ENCODE results near the gene EFNA1.
"Not testable (repeated sequence)": the region's sequence is repeated elsewhere in the genome, so short reads cannot be mapped to it uniquely, and the experiment has no call there.

EFNA1 gene

DNA sequence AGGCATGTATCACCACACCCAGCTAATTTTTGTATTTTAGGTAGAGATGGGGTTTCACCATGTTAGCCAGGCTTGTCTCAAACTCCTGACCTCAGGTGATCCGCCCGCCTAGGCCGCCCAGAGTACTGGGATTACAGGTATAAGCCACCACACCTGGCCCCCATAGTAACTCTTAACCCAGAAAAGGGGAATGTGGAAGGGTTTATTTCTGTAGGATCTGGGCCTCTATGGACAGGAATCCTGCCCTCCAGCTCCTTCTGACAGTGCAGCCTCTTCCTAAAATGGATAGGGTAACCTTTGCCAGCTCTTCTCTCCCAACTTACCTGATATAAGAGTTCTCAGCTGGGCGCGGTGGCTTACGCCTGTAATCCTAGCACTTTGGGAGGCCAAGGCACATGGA lies 35.0 kb downstream of the EFNA1 start:
- DNase-seq = not testable (repeated sequence)

- DNase-seq = not testable (repeated sequence)
These were observed 36.1 kb downstream of the EFNA1 start for GRCh38 chr1:155163785-155164184.

DNA sequence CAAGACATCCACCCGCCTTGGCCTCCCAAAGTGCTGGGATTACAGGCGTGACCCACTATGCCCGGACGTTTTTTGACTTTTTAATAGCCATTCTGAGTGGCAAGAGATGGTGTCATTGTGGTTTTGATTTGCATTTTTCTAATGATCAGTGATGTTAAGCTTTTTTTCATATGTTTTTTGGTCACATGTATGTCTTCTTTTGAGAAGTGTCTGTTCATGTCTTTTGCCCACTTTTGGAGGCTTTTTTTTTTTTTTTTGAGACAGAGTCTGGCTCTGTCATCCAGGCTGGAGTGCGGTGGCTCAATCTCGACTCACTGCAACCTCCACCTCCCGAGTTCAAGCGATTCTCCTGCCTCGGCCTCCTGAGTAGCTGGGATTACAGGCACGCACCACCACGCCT lies 36.9 kb downstream of the EFNA1 start:
- not testable (repeated sequence) for DNase-seq

GRCh38 chr1:155166051-155166470 lies 38.4 kb downstream of the EFNA1 start:
- DNase-seq = no peak

GRCh38 chr1:155166471-155167165 lies 38.9 kb downstream of the EFNA1 start:
- DNase-seq = peak; percentile 24

GRCh38 chr1:155167166-155168104 lies 39.8 kb downstream of the EFNA1 start:
- peak; percentile 91 for DNase-seq

DNA sequence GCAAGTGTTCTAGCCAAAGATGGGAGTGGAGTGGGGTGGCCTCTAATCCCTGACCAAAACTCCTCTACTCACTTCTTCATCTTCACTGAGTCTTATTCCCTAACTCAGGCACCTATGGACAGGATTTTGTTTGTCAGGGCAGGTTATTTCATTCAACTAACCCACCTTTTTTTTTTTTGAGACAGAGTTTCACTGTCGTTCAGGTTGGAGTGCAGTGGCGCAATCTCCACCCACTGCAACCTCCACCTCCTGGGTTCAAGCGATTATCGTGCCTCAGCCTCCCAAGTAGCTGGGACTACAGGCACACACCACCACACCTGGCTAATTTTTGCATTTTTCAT lies 40.4 kb downstream of the EFNA1 start:
- DNase-seq = not testable (repeated sequence)

GRCh38 chr1:155168456-155169210 lies 41.0 kb downstream of the EFNA1 start:
- DNase-seq = no peak

- DNase-seq = no peak
These were observed 41.9 kb downstream of the EFNA1 start for GRCh38 chr1:155169541-155169940.

DNA sequence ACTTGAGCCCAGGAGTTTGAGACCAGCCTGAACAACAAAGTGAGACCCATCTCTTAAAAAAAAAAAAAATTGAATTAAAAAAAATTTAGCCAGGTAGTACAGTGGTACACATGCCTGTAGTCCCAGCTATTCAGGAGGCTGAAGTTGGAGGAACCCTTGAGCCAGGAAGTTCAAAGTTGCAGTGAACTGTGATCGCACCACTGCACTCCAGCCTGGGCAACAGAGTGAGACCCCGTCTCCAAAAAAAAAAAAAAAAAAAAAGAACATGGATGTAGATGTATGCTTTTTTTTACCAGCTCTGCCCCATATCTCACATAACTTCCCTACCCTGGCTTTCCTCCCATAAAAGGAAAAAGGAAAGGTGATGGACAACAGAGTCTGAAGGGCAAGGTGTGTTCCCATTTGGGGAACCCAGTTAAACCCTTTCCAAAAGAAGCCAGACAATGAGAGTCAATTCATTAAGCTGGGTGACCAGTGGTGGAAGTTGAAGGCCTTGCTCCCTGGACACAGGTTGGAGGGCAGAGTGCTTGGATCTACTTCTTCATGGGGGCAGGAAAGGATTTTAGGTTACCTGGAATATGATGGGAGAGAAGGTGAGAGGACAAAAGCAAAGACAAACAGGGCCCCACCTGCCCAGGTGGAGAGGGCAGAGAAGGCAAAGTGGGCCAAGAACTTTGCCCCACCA lies 42.6 kb downstream of the EFNA1 start:
- DNase-seq = no peak

DNA sequence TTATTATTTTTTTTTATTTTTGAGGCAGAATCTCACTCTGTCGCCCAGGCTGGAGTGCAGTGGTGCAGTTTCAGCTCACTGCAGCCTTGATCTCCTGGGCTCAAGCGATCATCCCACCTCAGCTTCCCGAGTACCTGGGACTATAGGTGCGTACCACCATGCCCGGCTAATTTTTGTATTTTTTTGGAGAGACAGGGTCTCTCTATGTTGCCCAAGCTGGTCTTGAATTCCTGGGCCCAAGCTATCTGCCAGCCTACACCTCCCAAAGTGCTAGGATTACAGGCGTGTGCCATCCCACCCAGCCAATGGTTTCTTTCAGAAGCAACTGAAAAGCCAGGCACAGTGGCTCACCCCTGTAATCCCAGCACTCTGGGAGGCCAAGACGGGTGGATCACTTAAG lies 43.1 kb downstream of the EFNA1 start:
- DNase-seq = no peak

DNA sequence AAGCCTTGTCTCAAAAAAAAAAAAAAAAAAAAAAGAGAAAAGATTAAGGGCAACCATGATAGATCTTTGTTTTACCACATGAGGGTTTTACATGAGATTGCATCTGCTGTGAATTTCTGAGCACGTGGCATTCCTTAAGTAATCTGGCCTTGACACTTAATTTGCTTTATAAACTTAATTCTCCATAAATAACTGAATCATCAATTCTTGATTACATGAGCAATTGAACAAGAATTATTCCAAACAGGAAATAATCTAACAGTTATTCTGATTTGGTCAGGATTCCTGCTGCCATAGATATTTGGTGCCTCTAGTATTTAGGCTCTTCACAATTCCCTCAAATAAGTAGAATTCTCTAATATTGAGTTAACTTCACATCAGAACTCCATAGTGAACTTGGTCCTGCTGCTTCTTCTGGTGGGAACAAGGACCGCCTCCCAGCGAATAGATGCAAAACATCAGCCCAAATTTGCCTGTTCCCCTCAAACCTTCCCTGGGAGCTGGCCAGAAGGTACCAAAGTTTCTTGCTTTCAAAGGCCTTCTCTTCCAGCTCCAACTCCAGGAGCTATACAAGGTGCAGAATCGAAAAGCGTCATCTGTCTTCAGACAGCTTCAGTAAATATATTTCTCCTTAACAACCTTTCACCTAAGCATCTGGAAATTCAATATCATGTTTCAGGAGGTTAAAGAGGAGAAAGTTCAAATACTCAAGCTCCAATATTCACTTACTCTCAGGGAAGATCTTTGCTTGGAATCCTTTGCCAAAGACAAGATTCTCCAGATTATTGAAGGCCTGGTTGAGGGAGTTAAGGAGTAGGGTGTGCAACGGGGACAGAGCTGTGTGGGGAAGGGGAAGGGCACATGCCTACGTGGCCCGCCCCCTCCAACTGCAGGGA lies 44.4 kb downstream of the EFNA1 start:
- DNase-seq = no peak

DNA sequence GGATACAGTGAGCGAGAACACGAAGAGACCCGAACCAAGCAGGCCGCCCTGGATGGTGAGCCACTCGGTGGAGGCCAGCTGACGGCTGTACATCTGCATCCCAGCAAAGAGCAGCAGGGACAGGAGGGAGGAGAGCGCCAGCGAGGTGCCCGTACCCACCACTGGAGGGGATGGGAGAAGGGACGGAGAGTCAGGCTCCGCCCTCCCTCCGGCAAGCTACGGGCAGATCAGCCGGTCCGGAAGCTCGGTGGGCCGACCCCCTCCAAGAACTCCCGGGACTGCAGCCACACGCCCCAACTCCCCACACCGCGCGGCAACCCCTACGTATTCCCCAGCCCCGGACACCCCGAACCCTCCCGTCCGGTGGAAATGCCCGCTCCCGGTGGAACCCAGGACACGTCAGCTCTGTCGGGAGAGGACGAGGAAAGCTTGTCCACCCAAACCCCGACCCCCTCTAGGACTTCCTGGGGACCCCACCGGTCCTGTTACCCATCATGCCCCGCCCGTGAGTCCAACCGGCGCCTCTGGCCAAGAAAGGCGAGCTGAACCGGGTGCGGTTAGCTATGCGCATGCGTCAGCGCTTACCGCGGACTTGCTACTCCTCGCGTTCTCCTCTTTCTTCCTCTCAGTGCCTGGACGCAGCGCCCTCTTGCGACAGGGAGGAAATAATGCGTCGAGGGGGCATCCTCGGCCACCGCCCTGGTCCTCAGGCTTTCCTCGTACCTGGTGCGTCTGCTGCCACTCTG lies 45.2 kb downstream of the EFNA1 start, which contains the start of gene KRTCAP2:
Gene KRTCAP2 (minus strand): TSS at position 573 of the 746 bp plus-strand sequence. CDS start 80 bp downstream, at position 493.
- DNase-seq = peak; percentile 98

DNA sequence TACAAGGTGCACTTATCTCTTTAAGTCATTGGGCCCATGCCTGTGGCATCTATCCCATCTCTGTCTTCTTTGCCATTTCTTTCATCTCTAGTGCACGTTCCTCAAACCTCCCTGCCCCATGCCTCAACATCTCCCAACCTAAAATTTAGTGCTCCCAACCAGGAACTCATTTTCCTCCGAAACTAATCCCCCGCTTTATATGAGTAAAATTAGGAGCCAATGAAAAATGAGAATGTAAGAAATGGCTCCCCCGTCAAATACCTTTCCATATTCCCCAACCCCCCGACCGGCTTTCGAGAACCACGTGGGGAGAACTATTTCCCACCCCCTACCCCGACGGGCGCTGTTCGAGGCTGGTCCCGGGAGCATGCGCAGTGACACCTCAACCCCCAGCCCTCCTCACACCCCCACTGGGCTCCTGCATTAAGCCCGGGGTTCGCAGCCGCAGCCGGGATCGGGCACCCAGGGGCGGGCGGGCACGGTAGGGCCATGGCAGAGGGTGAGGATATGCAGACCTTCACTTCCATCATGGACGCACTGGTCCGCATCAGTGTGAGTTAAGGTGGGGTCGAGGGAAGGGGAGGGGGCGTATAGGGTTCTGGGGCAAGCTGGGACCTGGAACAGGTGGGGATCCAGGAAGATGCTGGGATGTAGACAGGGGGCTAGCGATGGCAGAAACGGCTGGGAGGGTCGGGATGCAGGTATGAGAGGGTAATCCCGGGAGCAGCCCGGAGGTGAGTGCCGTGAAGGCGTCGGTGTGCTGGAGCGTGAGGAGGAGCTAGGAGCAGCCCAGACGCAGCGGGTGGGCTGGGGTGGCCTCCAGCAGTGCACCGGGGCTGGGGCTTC lies 46.0 kb downstream of the EFNA1 start, which contains the start of gene TRIM46:
Gene TRIM46 (plus strand): TSS at position 372 of the 846 bp plus-strand sequence. CDS start 118 bp downstream, at position 490.
- DNase-seq = peak; percentile 79

DNA sequence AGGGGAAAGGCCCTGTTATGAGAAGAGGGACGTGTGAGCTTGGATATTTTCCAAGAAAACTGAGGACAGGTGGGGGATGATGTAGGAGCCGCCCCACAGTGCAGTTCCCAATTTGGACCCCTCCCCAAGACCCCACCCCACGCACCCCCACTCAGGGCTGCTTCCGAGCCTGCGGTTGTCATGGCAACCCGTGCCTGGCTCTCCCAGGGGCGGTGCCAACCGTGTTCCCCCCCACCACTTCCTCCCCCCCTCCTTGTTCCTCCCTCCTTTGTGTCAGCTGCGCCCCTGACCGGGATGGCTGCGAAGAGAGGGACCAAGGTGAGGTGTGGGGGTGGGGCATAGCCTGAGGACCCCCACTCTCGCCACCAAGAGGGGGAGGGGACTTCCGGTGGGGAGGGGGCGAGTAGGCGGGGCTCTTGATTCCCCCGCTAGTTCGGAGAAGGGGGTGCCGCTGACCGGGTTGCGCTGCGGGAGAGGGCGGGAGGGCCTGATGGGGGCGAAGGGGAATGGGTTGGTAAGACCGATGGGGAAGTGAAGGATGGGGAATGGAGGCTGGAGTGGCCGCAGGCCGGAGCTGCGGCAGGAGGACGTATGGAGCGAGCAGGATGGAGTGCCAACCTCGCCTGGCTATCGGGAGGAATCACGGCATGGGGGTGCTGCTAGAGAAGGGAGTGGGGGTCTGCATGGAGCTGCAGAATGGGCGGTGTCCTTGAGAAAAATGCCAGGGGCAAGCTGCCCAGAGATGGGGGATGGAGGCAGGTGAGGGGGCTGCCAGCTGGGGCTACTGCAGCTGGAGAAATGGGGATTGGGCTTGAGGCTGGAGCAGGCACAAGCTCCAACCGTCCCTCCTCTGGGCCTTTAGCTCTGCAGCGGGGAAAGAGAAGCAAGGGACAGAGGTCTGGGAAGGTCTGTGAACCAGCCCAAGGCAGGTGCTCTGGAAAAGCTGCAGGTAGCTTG lies 46.9 kb downstream of the EFNA1 start:
- DNase-seq = peak; percentile 76

- DNase-seq = no peak
These were observed 47.7 kb downstream of the EFNA1 start for GRCh38 chr1:155175281-155175926.

DNA sequence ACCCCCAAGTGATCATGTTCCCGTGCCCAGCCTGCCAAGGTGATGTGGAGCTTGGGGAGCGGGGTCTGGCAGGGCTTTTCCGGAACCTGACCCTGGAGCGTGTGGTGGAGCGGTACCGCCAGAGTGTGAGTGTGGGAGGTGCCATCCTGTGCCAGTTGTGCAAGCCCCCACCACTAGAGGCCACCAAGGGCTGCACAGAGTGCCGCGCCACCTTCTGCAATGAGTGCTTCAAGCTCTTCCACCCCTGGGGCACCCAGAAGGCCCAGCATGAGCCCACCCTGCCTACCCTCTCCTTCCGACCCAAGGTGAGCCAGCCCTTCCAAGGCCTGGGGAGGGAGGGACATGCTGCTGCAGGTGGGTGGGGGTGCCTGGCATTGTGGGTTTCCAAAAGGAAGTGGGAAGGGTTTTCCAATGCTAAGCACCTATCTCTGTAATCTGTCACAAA lies 48.3 kb downstream of the EFNA1 start:
- DNase-seq = no peak

Data from NCI-H1092 (cell line).